Caco-2 (cell line): ENCODE results near the gene CSF3. TPM values are rescaled to one million over a fixed set of nuclear protein-coding genes. Genes with fewer than 3 reads are reported as not detected.
A peak's percentile ranks its signal among the peaks of the same experiment; 100 is the strongest.

Experiments used
- BruUV-seq: library from RNA; stranded (reverse); fragments of 400-500 nt; replicated peaks from 2 replicates; lab custom pipeline; 2021; lab: Mats Ljungman, UMichigan
- CTCF ChIA-PET: fragments of 300-600 bp; sonication (Branson Sonifier 250); formaldehyde crosslinking; loops from one replicate; lab custom pipeline; 2022; ENCODE audit warnings: antibody characterized with exemption; lab: Charles Lee
- POLR2A ChIA-PET: fragments of 300-600 bp; sonication (Branson Sonifier 250); formaldehyde crosslinking; loops from one replicate; lab custom pipeline; 2022; ENCODE audit warnings: antibody characterized with exemption; lab: Charles Lee
- DNase-seq, 2 experiments: peaks; one replicate each; pipeline versions ENCODE4 v3.0.0 to v3.0.0-alpha.2; 2020 to 2022
- H3K27me3 ChIP-seq: replicated peaks from 2 replicates; pipeline ENCODE4 v1.6.0; 2011; ENCODE audit warnings: low read length; ENCODE audit not compliant: control insufficient read depth, insufficient read depth
- H3K36me3 ChIP-seq: 2 replicates; pipeline ENCODE4 v1.5.1; 2011; ENCODE audit warnings: low read length; ENCODE audit not compliant: control insufficient read depth, insufficient read depth
- H3K4me1 ChIP-seq: fragments of 250-450 bp; sonication (Bioruptor Pico); 2 replicates; pipeline ENCODE4 v1.5.1; 2020; ENCODE audit warnings: mild to moderate bottlenecking
- H3K4me3 ChIP-seq: 2 replicates; pipeline ENCODE4 v1.5.1; 2011; ENCODE audit warnings: low read depth, mild to moderate bottlenecking, control low read depth, low read length
- H3K9me3 ChIP-seq: fragments of 250-450 bp; sonication (Bioruptor Pico); 2 replicates; pipeline ENCODE4 v1.5.1; 2020; ENCODE audit warnings: mild to moderate bottlenecking, moderate library complexity
- H3K27ac Mint-ChIP-seq: one replicate; pipeline ENCODE4 v1.8.0; 2022; ENCODE audit warnings: mixed read lengths; ENCODE audit not compliant: unreplicated experiment
- H3K27me3 Mint-ChIP-seq: one replicate; pipeline ENCODE4 v1.8.0; 2022; ENCODE audit warnings: mixed read lengths; ENCODE audit not compliant: insufficient read depth, unreplicated experiment
- H3K36me3 Mint-ChIP-seq: one replicate; pipeline ENCODE4 v1.8.0; 2022; ENCODE audit warnings: mild to moderate bottlenecking, mixed read lengths; ENCODE audit not compliant: insufficient read depth, unreplicated experiment
- H3K4me1 Mint-ChIP-seq: one replicate; pipeline ENCODE4 v1.8.0; 2022; ENCODE audit warnings: low read depth, mixed read lengths; ENCODE audit not compliant: unreplicated experiment
- H3K4me3 Mint-ChIP-seq: one replicate; pipeline ENCODE4 v1.8.0; 2022; ENCODE audit warnings: mild to moderate bottlenecking, moderate library complexity, mixed read lengths; ENCODE audit not compliant: unreplicated experiment
- H3K9me3 Mint-ChIP-seq: one replicate; pipeline ENCODE4 v1.8.0; 2022; ENCODE audit warnings: mixed read lengths; ENCODE audit not compliant: unreplicated experiment
- CTCF ChIP-seq, 2 experiments: fragments of 200-600 bp in 1 of 2; IDR thresholded peaks; 1 replicate in 1 of 2; 2 replicates in 1 of 2; pipeline versions ENCODE4 v1.5.1 to v1.8.0; 2011 to 2022; ENCODE audit warnings: antibody characterized with exemption in 1 of 2, control low read depth in 1 of 2, inconsistent platforms in 1 of 2, low read depth in 1 of 2, low read length in 1 of 2, mild to moderate bottlenecking in 1 of 2, moderate library complexity in 1 of 2; ENCODE audit not compliant: insufficient read depth in 1 of 2, severe bottlenecking in 1 of 2, unreplicated experiment in 1 of 2
- intact Hi-C: fragments of 100-400 bp; cut with micrococcal nuclease; formaldehyde crosslinking; loops from one replicate; pipeline ENCODE4 v1.10.0; 2022; ENCODE audit not compliant: unreplicated experiment
- total RNA-seq: library from RNA; stranded (reverse); gene quantifications from 2 replicates; pipeline ENCODE4 v1.2.3, GENCODE V29; 2022

The CSF3 gene
- total RNA-seq, 1 experiment from 2014 or later = not detected

- peaks cover 14% of the 10 kb centered on the region for H3K4me1 Mint-ChIP-seq
- H3K27me3 ChIP-seq = no peaks in the 10 kb centered on the region
- no peak overlapping the region for H3K4me3 Mint-ChIP-seq
- no peaks in the 10 kb centered on the region for H3K4me1 ChIP-seq
- no TSS peak for BruUV-seq
- no peak for TF ChIP-seq CTCF (IDR thresholded peaks at IDR 0.05; ENCODE audit: insufficient read depth in 1 of 2, low read depth in 1 of 2, low read length in 1 of 2, severe bottlenecking in 1 of 2, unreplicated experiment in 1 of 2)
- H3K36me3 Mint-ChIP-seq = peaks cover 11% of the 10 kb centered on the region
- intact Hi-C loops = no loop called here
- no peaks in the 10 kb centered on the region for H3K9me3 ChIP-seq
- POLR2A ChIA-PET = no interaction called here
- no peaks in the 10 kb centered on the region for H3K27me3 Mint-ChIP-seq
- DNase-seq = no peak
- H3K27ac Mint-ChIP-seq = no peak overlapping the region
- no peak overlapping the region for H3K4me3 ChIP-seq
- CTCF ChIA-PET = interaction anchor here (1.1 kb wide), 1 partner anchor 17 kb away, joined by 3 read pairs; no protein-coding TSS in a partner anchor
- H3K9me3 Mint-ChIP-seq = no peaks in the 10 kb centered on the region
- H3K36me3 ChIP-seq = no peaks in the 10 kb centered on the region
Observed at GRCh38 chr17:39975801-39976200, 39.4 kb upstream of the CSF3 start.

- intact Hi-C loops = no loop called here
- BruUV-seq = no TSS peak
- Histone ChIP-seq H3K4me3 (no peak overlapping the region), H3K27me3 (no peaks in the 10 kb centered on the region), H3K9me3 (no peaks in the 10 kb centered on the region), H3K36me3 (no peaks in the 10 kb centered on the region), H3K4me1 (peaks cover 6% of the 10 kb centered on the region; the same call in 1 of the 2 replicates)
- Mint-ChIP-seq H3K27ac (no peak overlapping the region), H3K9me3 (no peaks in the 10 kb centered on the region), H3K27me3 (no peaks in the 10 kb centered on the region), H3K4me1 (peaks cover 19% of the 10 kb centered on the region), H3K36me3 (peaks cover 27% of the 10 kb centered on the region), H3K4me3 (peak overlapping the region; percentile 98)
- no peak for TF ChIP-seq CTCF (IDR thresholded peaks at IDR 0.05; ENCODE audit: insufficient read depth in 1 of 2, low read depth in 1 of 2, low read length in 1 of 2, severe bottlenecking in 1 of 2, unreplicated experiment in 1 of 2)
- ChIA-PET CTCF (interaction anchor here (2.0 kb wide), 1 partner anchor 20 kb away, joined by 39 read pairs; no protein-coding TSS in a partner anchor), POLR2A (no interaction called here)
- no peak for DNase-seq
Observed at GRCh38 chr17:39979016-39979670, 36.1 kb upstream of the CSF3 start.

- intact Hi-C loops = loop anchor here (1.0 kb wide), 2 partner anchors 21 to 63 kb away; no protein-coding TSS in a partner anchor
- peak; percentile 34 to 57 for TF ChIP-seq CTCF (IDR thresholded peaks at IDR 0.05; ENCODE audit: insufficient read depth in 1 of 2, low read depth in 1 of 2, low read length in 1 of 2, severe bottlenecking in 1 of 2, unreplicated experiment in 1 of 2)
- POLR2A ChIA-PET = interaction anchor here (0.5 to 1.6 kb wide), 11 partner anchors 27 to 238 kb away, joined by 3 to 14 read pairs (median 4); partner anchors contain the start of genes CASC3, LRRC3C, MED24 and ORMDL3
Observed at GRCh38 chr17:39979893-39980350, 35.3 kb upstream of the CSF3 start.

More at GRCh38 chr17:39979893-39980350, 35.3 kb upstream of the CSF3 start:
- Mint-ChIP-seq H3K9me3 (no peaks in the 10 kb centered on the region), H3K4me1 (peaks cover 19% of the 10 kb centered on the region), H3K4me3 (peak overlapping the region; percentile 98), H3K27ac (peak overlapping the region; percentile 97), H3K27me3 (no peaks in the 10 kb centered on the region), H3K36me3 (peaks cover 35% of the 10 kb centered on the region)
- Histone ChIP-seq H3K36me3 (peaks cover 2% of the 10 kb centered on the region), H3K9me3 (no peaks in the 10 kb centered on the region), H3K4me1 (peaks cover 6% of the 10 kb centered on the region; the same call in 1 of the 2 replicates), H3K27me3 (no peaks in the 10 kb centered on the region), H3K4me3 (peak overlapping the region; percentile 53)
- peak in 1 of 2 experiments; percentile 53 for DNase-seq
- BruUV-seq = TSS peak; percentile 62
- CTCF ChIA-PET = interaction anchor here (0.6 to 2.0 kb wide), 15 partner anchors 21 to 361 kb away, joined by 3 to 39 read pairs (median 5); partner anchors contain the start of genes CSF3, IKZF3, LRRC3C and ORMDL3
